CD4-positive, alpha-beta memory T cell (primary cell): Measurements from ENCODE around the gene ZNF695. TPM values are rescaled to one million over a fixed set of nuclear protein-coding genes. Genes with fewer than 3 reads are reported as not detected.

Source experiments
- CTCF ChIA-PET: fragments of 350-600 bp; sonication (Branson Sonifier 250); formaldehyde crosslinking; loops from one replicate; lab custom pipeline; 2021; ENCODE audit warnings: inconsistent platforms; ENCODE audit not compliant: partially characterized antibody; lab: Charles Lee
- POLR2A ChIA-PET: fragments of 350-600 bp; sonication (Branson Sonifier 250); formaldehyde crosslinking; loops from one replicate; lab custom pipeline; 2021; ENCODE audit not compliant: partially characterized antibody; lab: Charles Lee
- DNase-seq, 5 donors: peaks; one replicate each; pipeline versions ENCODE4 v3.0.0 to v3.0.0-alpha.2; 2020 to 2022; ENCODE audit warnings: mixed read lengths in 1 of 5
- H3K27ac ChIP-seq: one replicate; pipeline ENCODE4 v1.7.0; 2013; ENCODE audit warnings: low read depth, low read length
- H3K27me3 ChIP-seq: 2 replicates; pipeline ENCODE4 v1.7.0; 2013; ENCODE audit warnings: mild to moderate bottlenecking, low read length, moderate library complexity; ENCODE audit not compliant: insufficient read depth
- H3K36me3 ChIP-seq: 2 replicates; pipeline ENCODE4 v1.7.0; 2013; ENCODE audit warnings: mild to moderate bottlenecking, low read length, moderate library complexity; ENCODE audit not compliant: insufficient read depth
- H3K4me1 ChIP-seq: 2 replicates; pipeline ENCODE4 v1.7.0; 2013; ENCODE audit warnings: mild to moderate bottlenecking, low read length, moderate library complexity; ENCODE audit not compliant: insufficient read depth
- H3K4me3 ChIP-seq, 2 donors: one replicate each; pipeline ENCODE4 v1.7.0; 2013; ENCODE audit warnings: low read length in 2 of 2, mild to moderate bottlenecking in 1 of 2
- H3K9me3 ChIP-seq, 2 donors: one replicate each; pipeline ENCODE4 v1.7.0; 2013; ENCODE audit warnings: low read length in 2 of 2, control low read depth in 1 of 2; ENCODE audit not compliant: control insufficient read depth in 1 of 2
- H3K27ac Mint-ChIP-seq, 7 donors: one replicate each; pipeline ENCODE4 v1.8.0; 2020 to 2021; ENCODE audit warnings: mixed read lengths in 7 of 7, mild to moderate bottlenecking in 6 of 7, inconsistent platforms in 3 of 7, moderate library complexity in 3 of 7
- H3K27me3 Mint-ChIP-seq, 2 donors: one replicate each; pipeline ENCODE4 v1.8.0; 2020 to 2021; ENCODE audit warnings: mixed read lengths in 2 of 2
- H3K36me3 Mint-ChIP-seq, 2 donors: one replicate each; pipeline ENCODE4 v1.8.0; 2020 to 2021; ENCODE audit warnings: mixed read lengths in 2 of 2, inconsistent platforms in 1 of 2, mild to moderate bottlenecking in 1 of 2
- H3K4me1 Mint-ChIP-seq, 4 donors: one replicate each; pipeline ENCODE4 v1.8.0; 2020 to 2021; ENCODE audit warnings: mixed read lengths in 4 of 4, mild to moderate bottlenecking in 1 of 4
- H3K4me3 Mint-ChIP-seq, 8 donors: one replicate each; pipeline ENCODE4 v1.8.0; 2020 to 2021; ENCODE audit warnings: mixed read lengths in 8 of 8, mild to moderate bottlenecking in 7 of 8, moderate library complexity in 6 of 8, inconsistent platforms in 3 of 8
- H3K9me3 Mint-ChIP-seq, 8 donors: one replicate each; pipeline ENCODE4 v1.8.0; 2020 to 2021; ENCODE audit warnings: mixed read lengths in 8 of 8, mild to moderate bottlenecking in 5 of 8, inconsistent platforms in 3 of 8, moderate library complexity in 1 of 8
- intact Hi-C: fragments of 100-400 bp; cut with micrococcal nuclease; formaldehyde crosslinking; loops from one replicate; pipeline ENCODE4 v1.15.1; 2023
- polyA plus RNA-seq, 2 donors: library from polyadenylated mRNA; unstranded; fragments of 300-500 nt; fragmentation: Illumina TruSeq; gene quantifications; one replicate each; pipeline ENCODE4 v1.2.3, GENCODE V29; 2021
- total RNA-seq, 2 experiments: library from RNA; stranded (reverse); gene quantifications; one replicate each; pipeline ENCODE4 v1.2.3, GENCODE V29; 2021

ZNF695 gene
- total RNA-seq (not detected), polyA plus RNA-seq (not detected)

DNA sequence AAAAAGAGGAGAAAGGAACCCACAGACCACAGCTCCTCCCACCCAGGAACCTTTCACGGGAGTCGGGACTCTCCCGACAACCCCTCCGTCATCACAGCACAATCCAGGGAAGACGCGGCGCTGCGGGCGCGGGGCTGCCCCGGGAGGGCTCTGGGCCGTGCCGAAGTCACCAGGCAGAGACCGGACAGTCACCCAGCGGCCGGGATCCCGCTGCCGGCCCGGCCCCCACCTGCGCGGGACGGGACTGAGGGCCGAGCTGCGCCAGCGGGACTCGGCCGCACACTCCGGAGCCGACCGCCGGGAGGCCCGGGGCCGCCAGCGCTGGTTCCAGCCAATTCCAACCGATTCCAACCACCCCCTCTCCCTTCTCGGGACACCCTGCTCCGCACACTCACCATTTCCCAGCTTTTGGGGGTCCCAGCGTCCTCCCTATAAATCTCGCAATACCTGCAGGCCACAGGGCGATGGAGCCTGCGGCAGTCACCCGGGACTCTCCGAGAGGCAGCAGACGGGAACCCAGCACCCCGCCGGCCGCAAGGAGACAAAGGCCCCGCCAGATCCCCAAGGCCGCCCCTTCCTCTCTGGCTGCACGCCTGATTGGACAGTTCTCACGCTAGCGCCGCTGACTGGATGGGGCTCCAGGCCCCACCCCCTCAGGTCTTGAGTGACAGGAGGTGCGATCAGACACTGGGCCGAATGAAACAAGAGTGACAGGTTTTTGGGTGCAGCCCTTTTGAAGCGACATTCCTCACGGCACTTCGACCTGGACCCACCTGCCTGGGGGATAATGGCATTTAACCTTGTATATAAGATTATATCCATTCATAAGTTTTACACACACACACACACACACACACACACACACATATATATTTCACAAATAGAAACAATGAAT lies at the start of gene ZNF695:
Gene ZNF695, minus strand, starts transcription at position 547 of the 895 bp plus-strand sequence. Its CDS starts 149 bp downstream, at position 398.
- Mint-ChIP-seq H3K36me3 (peaks cover 13% of the 10 kb centered on the region in 2 donors), H3K27me3 (peaks cover 23 to 29% of the 10 kb centered on the region in 2 donors), H3K4me3 (peak within 1 kb of the TSS; percentile 6 to 84 (median 70)), H3K27ac (peak within 1 kb of the TSS in 1 of 7 donors; percentile 77), H3K9me3 (peaks cover 0 to 74% (median 51%) of the 10 kb centered on the region in 8 donors), H3K4me1 (peaks cover 2 to 14% (median 3%) of the 10 kb centered on the region in 4 donors)
- CTCF ChIA-PET, result no interaction called here
- Histone ChIP-seq H3K4me3 (no peak within 1 kb of the TSS), H3K27ac (no peak within 1 kb of the TSS), H3K4me1 (peaks cover 6% of the 10 kb centered on the region), H3K27me3 (peaks cover 8% of the 10 kb centered on the region), H3K9me3 (no peaks in the 10 kb centered on the region), H3K36me3 (no peaks in the 10 kb centered on the region)
- DNase-seq, result peak in 4 of 5 donors; percentile 4 to 53 (median 14)
- intact Hi-C loops, result no loop called here
- POLR2A ChIA-PET, result no interaction called here

GRCh38 chr1:247056071-247056470 lies 48.2 kb upstream of the ZNF695 start:
- no peaks in the 10 kb centered on the region for H3K27me3 ChIP-seq
- no peak for DNase-seq
- peaks cover 9 to 91% (median 83%) of the 10 kb centered on the region in 8 donors for H3K9me3 Mint-ChIP-seq
- POLR2A ChIA-PET, result no interaction called here
- no peak overlapping the region for H3K27ac Mint-ChIP-seq
- H3K4me3 ChIP-seq, result no peak overlapping the region
- no peaks in the 10 kb centered on the region for H3K4me1 ChIP-seq
- H3K4me3 Mint-ChIP-seq, result no peak overlapping the region
- H3K27ac ChIP-seq, result no peak overlapping the region
- H3K36me3 Mint-ChIP-seq, result peaks cover 44 to 45% of the 10 kb centered on the region in 2 donors
- H3K36me3 ChIP-seq, result no peaks in the 10 kb centered on the region
- intact Hi-C loops, result no loop called here
- peaks cover 0 to 16% of the 10 kb centered on the region in 2 donors for H3K9me3 ChIP-seq
- CTCF ChIA-PET, result no interaction called here
- peaks cover 1 to 12% (median 4%) of the 10 kb centered on the region in 4 donors for H3K4me1 Mint-ChIP-seq
- H3K27me3 Mint-ChIP-seq, result no peaks in the 10 kb centered on the region

GRCh38 chr1:247054992-247055415 lies 47.1 kb upstream of the ZNF695 start:
- peaks cover 0 to 16% of the 10 kb centered on the region in 2 donors for H3K9me3 ChIP-seq
- no peak overlapping the region for H3K27ac ChIP-seq
- Mint-ChIP-seq H3K27me3 (no peaks in the 10 kb centered on the region), H3K4me1 (peaks cover 1 to 12% (median 4%) of the 10 kb centered on the region in 4 donors), H3K36me3 (peaks cover 45% of the 10 kb centered on the region in 2 donors), H3K27ac (no peak overlapping the region), H3K9me3 (peaks cover 9 to 92% (median 82%) of the 10 kb centered on the region in 8 donors), H3K4me3 (no peak overlapping the region)
- H3K36me3 ChIP-seq, result no peaks in the 10 kb centered on the region
- intact Hi-C loops, result no loop called here
- no peak for DNase-seq
- H3K4me1 ChIP-seq, result no peaks in the 10 kb centered on the region
- H3K4me3 ChIP-seq, result no peak overlapping the region
- ChIA-PET CTCF (no interaction called here), POLR2A (no interaction called here)
- H3K27me3 ChIP-seq, result no peaks in the 10 kb centered on the region

- H3K27me3 Mint-ChIP-seq, result no peaks in the 10 kb centered on the region
- H3K4me3 Mint-ChIP-seq, result no peak overlapping the region
- Histone ChIP-seq H3K27ac (no peak overlapping the region), H3K4me1 (no peaks in the 10 kb centered on the region), H3K27me3 (no peaks in the 10 kb centered on the region), H3K4me3 (no peak overlapping the region), H3K36me3 (no peaks in the 10 kb centered on the region), H3K9me3 (peaks cover 0 to 39% of the 10 kb centered on the region in 2 donors)
- no peak for DNase-seq
- ChIA-PET CTCF (no interaction called here), POLR2A (no interaction called here)
- intact Hi-C loops, result no loop called here
- H3K27ac Mint-ChIP-seq, result no peak overlapping the region
- peaks cover 47 to 51% of the 10 kb centered on the region in 2 donors for H3K36me3 Mint-ChIP-seq
- H3K9me3 Mint-ChIP-seq, result peaks cover 0 to 96% (median 86%) of the 10 kb centered on the region in 8 donors
- H3K4me1 Mint-ChIP-seq, result peaks cover 0 to 3% (median 0%) of the 10 kb centered on the region in 4 donors
Measured at GRCh38 chr1:247047702-247048101, 39.8 kb upstream of the ZNF695 start.

GRCh38 chr1:247047260-247047659 lies 39.4 kb upstream of the ZNF695 start:
- Mint-ChIP-seq H3K27ac (no peak overlapping the region), H3K4me3 (no peak overlapping the region), H3K4me1 (peaks cover 0 to 3% (median 0%) of the 10 kb centered on the region in 4 donors), H3K27me3 (no peaks in the 10 kb centered on the region), H3K9me3 (peaks cover 0 to 96% (median 85%) of the 10 kb centered on the region in 8 donors), H3K36me3 (peaks cover 51 to 54% of the 10 kb centered on the region in 2 donors)
- no peak overlapping the region for H3K27ac ChIP-seq
- H3K27me3 ChIP-seq, result no peaks in the 10 kb centered on the region
- ChIA-PET CTCF (no interaction called here), POLR2A (no interaction called here)
- intact Hi-C loops, result no loop called here
- no peaks in the 10 kb centered on the region for H3K36me3 ChIP-seq
- no peaks in the 10 kb centered on the region for H3K4me1 ChIP-seq
- DNase-seq, result no peak
- H3K4me3 ChIP-seq, result no peak overlapping the region
- peaks cover 0 to 40% of the 10 kb centered on the region in 2 donors for H3K9me3 ChIP-seq

DNA sequence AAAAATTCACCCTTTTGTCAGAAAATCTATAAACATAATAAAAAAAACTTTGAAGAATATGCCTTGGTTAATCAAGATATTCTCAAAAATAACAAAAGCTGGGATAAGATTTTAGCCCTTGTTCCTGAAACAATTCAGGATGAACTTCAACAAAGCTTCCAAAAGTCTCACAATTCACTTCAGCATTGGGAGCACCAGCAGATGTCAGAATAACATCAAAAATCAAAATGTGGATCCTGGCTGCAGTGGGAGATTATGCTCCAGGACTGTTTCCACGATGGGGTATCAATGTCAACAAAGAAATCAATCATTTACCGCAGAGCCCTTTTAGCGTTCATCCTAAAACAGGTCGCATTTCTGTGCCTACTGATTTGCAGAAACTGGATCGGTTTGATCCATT lies 35.5 kb upstream of the ZNF695 start:
- ChIA-PET CTCF (no interaction called here), POLR2A (no interaction called here)
- Mint-ChIP-seq H3K27me3 (no peaks in the 10 kb centered on the region), H3K36me3 (peaks cover 56 to 72% of the 10 kb centered on the region in 2 donors), H3K27ac (no peak overlapping the region), H3K9me3 (peaks cover 0 to 96% (median 83%) of the 10 kb centered on the region in 8 donors), H3K4me3 (no peak overlapping the region), H3K4me1 (peaks cover 0 to 3% (median 0%) of the 10 kb centered on the region in 4 donors)
- Histone ChIP-seq H3K4me3 (no peak overlapping the region), H3K4me1 (no peaks in the 10 kb centered on the region), H3K27ac (no peak overlapping the region), H3K9me3 (peaks cover 0 to 34% of the 10 kb centered on the region in 2 donors), H3K27me3 (no peaks in the 10 kb centered on the region), H3K36me3 (no peaks in the 10 kb centered on the region)
- no peak for DNase-seq
- intact Hi-C loops, result no loop called here

GRCh38 chr1:247037511-247038320 lies 29.9 kb upstream of the ZNF695 start:
- H3K4me3 ChIP-seq, result no peak overlapping the region
- CTCF ChIA-PET, result no interaction called here
- POLR2A ChIA-PET, result no interaction called here
- H3K27ac Mint-ChIP-seq, result no peak overlapping the region
- no peaks in the 10 kb centered on the region for H3K4me1 ChIP-seq
- H3K9me3 ChIP-seq, result peaks cover 0 to 43% of the 10 kb centered on the region in 2 donors
- H3K36me3 Mint-ChIP-seq, result peaks cover 61 to 71% of the 10 kb centered on the region in 2 donors
- H3K27me3 Mint-ChIP-seq, result no peaks in the 10 kb centered on the region
- no peaks in the 10 kb centered on the region for H3K27me3 ChIP-seq
- H3K4me1 Mint-ChIP-seq, result no peaks in the 10 kb centered on the region
- H3K36me3 ChIP-seq, result peaks cover 7% of the 10 kb centered on the region
- H3K27ac ChIP-seq, result no peak overlapping the region
- peaks cover 3 to 99% (median 82%) of the 10 kb centered on the region in 8 donors for H3K9me3 Mint-ChIP-seq
- H3K4me3 Mint-ChIP-seq, result no peak overlapping the region
- DNase-seq, result no peak
- intact Hi-C loops, result no loop called here
